HepG2 (cell line): ENCODE data around the gene C5orf34. TPM values are rescaled to one million over a fixed set of nuclear protein-coding genes. Genes with fewer than 3 reads are reported as not detected.

ENCODE experiments used
- ATAC-seq: fragments of 200-7000 bp; cut with Tn5 transposase; 3 replicates; pipeline ENCODE4 v1.9.1; 2020; ENCODE audit warnings: mild to moderate bottlenecking, moderate library complexity
- BruUV-seq: library from RNA; stranded (reverse); fragments of 400-500 nt; replicated peaks from 2 replicates; lab custom pipeline; 2021; lab: Mats Ljungman, UMichigan
- CTCF ChIA-PET: fragments of 300-600 bp; formaldehyde crosslinking; extraction: SDS; loops from one replicate; lab custom pipeline; 2021; ENCODE audit warnings: low total read pairs, inconsistent platforms, low intra/inter-chr PET ratio; lab: Yijun Ruan, JAX
- POLR2A ChIA-PET: fragments of 350-600 bp; sonication (Branson Sonifier 250); formaldehyde crosslinking; loops from one replicate; lab custom pipeline; 2020; ENCODE audit warnings: antibody characterized with exemption, inconsistent platforms; lab: Yijun Ruan, JAX
- DNase-seq: peaks from one replicate; pipeline ENCODE4 v3.0.0-alpha.2; 2015; ENCODE audit warnings: low spot score
- FAIRE-seq: peaks from 3 replicates; lab custom pipeline; 2011; peaks lifted over from hg19 to GRCh38; lab: Jason Lieb, UNC
- H2AFZ ChIP-seq: one replicate; pipeline ENCODE4 v1.6.1; 2011; ENCODE audit warnings: low read length, inconsistent platforms
- H3K27ac ChIP-seq: fragments of 300-600 bp; 3 replicates; pipeline ENCODE4 v1.8.0; 2011; ENCODE audit warnings: mixed run types, mild to moderate bottlenecking, mixed read lengths, low read length, inconsistent platforms; ENCODE audit not compliant: insufficient read depth; ENCODE audit errors: extremely low read length
- H3K27me3 ChIP-seq, 2 experiments: fragments of 200-600 bp in 1 of 2; 2 replicates in 1 of 2; 3 replicates in 1 of 2; pipeline versions ENCODE4 v1.6.0 to v1.8.0; 2011; ENCODE audit warnings: low read length in 2 of 2, mild to moderate bottlenecking in 2 of 2, moderate library complexity in 2 of 2, inconsistent platforms in 1 of 2; ENCODE audit not compliant: insufficient read depth in 2 of 2, control insufficient read depth in 1 of 2
- H3K36me3 ChIP-seq, 2 experiments: fragments of 200-600 bp in 1 of 2; replicated peaks in 1 of 2; 2 replicates in 1 of 2; 3 replicates in 1 of 2; pipeline versions ENCODE4 v1.5.1 to v1.8.0; 2011; ENCODE audit warnings: low read length in 2 of 2, inconsistent platforms in 1 of 2; ENCODE audit not compliant: insufficient read depth in 2 of 2, control insufficient read depth in 1 of 2
- H3K4me1 ChIP-seq: 2 replicates; pipeline ENCODE4 v1.5.1; 2012; ENCODE audit warnings: low read length, inconsistent platforms; ENCODE audit not compliant: insufficient read depth
- H3K4me2 ChIP-seq: 2 replicates; pipeline ENCODE4 v1.6.0; 2011; ENCODE audit warnings: low read depth, low read length, inconsistent platforms
- H3K4me3 ChIP-seq, 3 experiments: fragments of 200-600 bp in 1 of 3; sonication (generic), shearing (Covaris generic) in 1 of 3; replicated peaks in 1 of 3; 2 replicates each; pipeline ENCODE4 v1.5.1; 2011 to 2016; ENCODE audit warnings: low read length in 3 of 3, inconsistent platforms in 2 of 3, low read depth in 2 of 3, mild to moderate bottlenecking in 2 of 3, control low read depth in 1 of 3, mixed read lengths in 1 of 3; ENCODE audit not compliant: insufficient read depth in 1 of 3
- H3K79me2 ChIP-seq: one replicate; pipeline ENCODE4 v1.6.1; 2011; ENCODE audit warnings: low read length, inconsistent platforms; ENCODE audit not compliant: insufficient read depth
- H3K9ac ChIP-seq: 2 replicates; pipeline ENCODE4 v1.6.0; 2011; ENCODE audit warnings: mild to moderate bottlenecking, low read depth, low read length, inconsistent platforms; ENCODE audit not compliant: insufficient read depth
- H3K9me3 ChIP-seq: 2 replicates; pipeline ENCODE4 v1.5.1; 2012; ENCODE audit warnings: mild to moderate bottlenecking, low read length
- H4K20me1 ChIP-seq: 2 replicates; pipeline ENCODE4 v1.6.0; 2011; ENCODE audit warnings: inconsistent platforms, mild to moderate bottlenecking, low read length, moderate library complexity; ENCODE audit not compliant: insufficient read depth
- CEBPG ChIP-seq: IDR thresholded peaks from 2 replicates; pipeline ENCODE4 v1.6.1; 2016
- MAF1 ChIP-seq: sonication (generic); formaldehyde crosslinking; IDR thresholded peaks from 2 replicates; pipeline ENCODE4 v1.5.0; 2020; ENCODE audit warnings: missing genetic modification reagents, borderline replicate concordance
- NONO ChIP-seq, 2 experiments: fragments of 450-650 bp in 1 of 2; sonication (generic) in 1 of 2; formaldehyde crosslinking in 1 of 2; IDR thresholded peaks in 1 of 2; conservative IDR thresholded peaks in 1 of 2; 2 replicates each; pipeline versions ENCODE4 v1.6.1 to v1.8.0; 2017 to 2022; ENCODE audit warnings: mild to moderate bottlenecking in 1 of 2, missing genetic modification reagents in 1 of 2, moderate library complexity in 1 of 2
- YY1 ChIP-seq: IDR thresholded peaks from 2 replicates; pipeline ENCODE4 v1.6.1; 2011; ENCODE audit warnings: low read length, low read depth, moderate library complexity, mild to moderate bottlenecking; ENCODE audit not compliant: insufficient read depth, insufficient replicate concordance
- ZNF644 ChIP-seq: IDR thresholded peaks from 2 replicates; pipeline ENCODE4 v1.6.1; 2016; ENCODE audit warnings: low read depth
- ZNF772 ChIP-seq: sonication (generic); formaldehyde crosslinking; IDR thresholded peaks from 2 replicates; pipeline ENCODE4 v1.5.0; 2020; ENCODE audit warnings: mild to moderate bottlenecking, missing genetic modification reagents
- WGBS: methylation state at CpG from one replicate; pipeline ENCODE4 v1.1.6; 2017; ENCODE audit warnings: low lambda C conversion rate; 5-methylcytosine and 5-hydroxymethylcytosine counted together
- in situ Hi-C: cut with HindIII; loops from 2 replicates; pipeline ENCODE4 v1.10.0; 2017; ENCODE audit warnings: low pct_unique_long_range_greater_than_20kb; ENCODE audit not compliant: extremely low pct_ligation_motif_present
- intact Hi-C: fragments of 100-400 bp; cut with micrococcal nuclease; formaldehyde crosslinking; loops from one replicate; pipeline ENCODE4 v1.10.0; 2022; ENCODE audit not compliant: unreplicated experiment
- polyA plus RNA-seq, 8 experiments: library from polyadenylated mRNA; depleted of rRNA in 3 of 8; stranded (reverse) in 7 of 8; unstranded in 1 of 8; fragments of >200 nt; fragmentation: Illumina TruSeq in 4 of 8; extraction: Trizol in 4 of 8; gene quantifications; 2 replicates each; pipeline versions ENCODE4 v1.2.1 to v1.2.3, GENCODE V29; 2011 to 2016; ENCODE audit warnings: low read depth in 4 of 8, missing spikeins in 1 of 8, mixed read lengths in 1 of 8; ENCODE audit not compliant: insufficient read depth in 1 of 8
- total RNA-seq, 5 experiments: library from RNA; depleted of rRNA; stranded (reverse); fragments of >200 nt; fragmentation: Illumina TruSeq; extraction: Trizol; gene quantifications; 2 replicates each; pipeline ENCODE4 v1.2.3, GENCODE V29; 2016; ENCODE audit warnings: low read depth in 1 of 5
- TF ChIP-seq, protein P1 (sequence below), 2 experiments: fragments of 450-650 bp in 1 of 2; sonication (generic) in 1 of 2; formaldehyde crosslinking in 1 of 2; IDR thresholded peaks; 2 replicates each; pipeline versions ENCODE4 v1.6.1 to v1.8.0; 2016 to 2022; ENCODE audit warnings: antibody characterized with exemption in 1 of 2, mild to moderate bottlenecking in 1 of 2, missing genetic modification reagents in 1 of 2

Gene C5orf34
- total and polyA plus RNA-seq, 2 of the 13 experiments (the other 11 are each of a cell fraction or from before 2014, with no cell fraction given) = 3.2 to 6.4 TPM

- peak; percentile 65; the same call in 1 of the 2 replicates for TF ChIP-seq ZNF644
- peak; percentile 47 for TF ChIP-seq YY1
- TF ChIP-seq MAF1 (CRISPR knock-in tag) = no peak
- H3K4me1 ChIP-seq = peaks cover 35% of the 10 kb centered on the region
- peak overlapping the region; percentile 83 for H3K27ac ChIP-seq
- ChIA-PET CTCF (no interaction called here), POLR2A (interaction anchor here (1.0 to 2.2 kb wide), 9 partner anchors 9 to 394 kb away, joined by 3 to 52 read pairs (median 5); partner anchors contain the start of genes HMGCS1, NNT, TMEM267 and ZNF131)
- ATAC-seq = no peak
- no peak for FAIRE-seq
- peaks cover 21% of the 10 kb centered on the region for H3K79me2 ChIP-seq
- BruUV-seq = no TSS peak
- no peaks in the 10 kb centered on the region for H3K36me3 ChIP-seq
- H2AFZ ChIP-seq = peak overlapping the region; percentile 89
- H3K9me3 ChIP-seq = no peaks in the 10 kb centered on the region
- no peaks in the 10 kb centered on the region for H4K20me1 ChIP-seq
- H3K4me2 ChIP-seq = peak overlapping the region; percentile 68
- H3K4me3 ChIP-seq = peak overlapping the region; percentile 74 to 92 (median 82)
- H3K9ac ChIP-seq = peak overlapping the region; percentile 69
- in situ Hi-C loops = no loop called here
- no peak for DNase-seq
- H3K27me3 ChIP-seq = no peaks in the 10 kb centered on the region
- intact Hi-C loops = loop anchor here (2.0 kb wide), 1 partner anchor 33 kb away; the partner anchor contains the start of gene TMEM267
- 21% methylated on average over 1 of the region's 1 CpG for WGBS
These were observed 715 bp upstream of the C5orf34 start for GRCh38 chr5:43515678-43516048.

GRCh38 chr5:43514471-43514815 lies 505 bp downstream of the C5orf34 start:
- intact Hi-C loops = loop anchor here (2.0 kb wide), 1 partner anchor 32 kb away; the partner anchor contains the start of gene TMEM267

More at GRCh38 chr5:43514471-43514815, 505 bp downstream of the C5orf34 start:
- POLR2A ChIA-PET = interaction anchor here (0.6 to 2.2 kb wide), 11 partner anchors 10 to 703 kb away, joined by 3 to 52 read pairs (median 5); partner anchors contain the start of genes HMGCS1, SELENOP, TMEM267 and ZNF131
- Histone ChIP-seq H3K27me3 (no peaks in the 10 kb centered on the region), H3K9me3 (no peaks in the 10 kb centered on the region), H2AFZ (peak overlapping the region; percentile 94), H3K79me2 (peaks cover 21% of the 10 kb centered on the region), H3K36me3 (no peaks in the 10 kb centered on the region), H3K9ac (peak overlapping the region; percentile 69), H3K4me1 (peaks cover 32% of the 10 kb centered on the region), H3K4me3 (peak overlapping the region; percentile 74 to 92 (median 82)), H3K4me2 (peak overlapping the region; percentile 68), H4K20me1 (no peaks in the 10 kb centered on the region), H3K27ac (peak overlapping the region; percentile 83)
- DNase-seq (peak; percentile 21), ATAC-seq (peak; percentile 59), FAIRE-seq (no peak)
- CTCF ChIA-PET = no interaction called here
- BruUV-seq = TSS peak; percentile 88
- in situ Hi-C loops = no loop called here
- WGBS = 1% methylated on average over 6 of the region's 6 CpGs
- TF ChIP-seq ZNF772 (CRISPR knock-in tag) = 0 out of 2 replicates have a peak, but pooled peaks have one; percentile 6
- TF ChIP-seq CEBPG (CRISPR knock-in tag) = peak; percentile 3; the same call in 1 of the 2 replicates
- TF ChIP-seq NONO (IDR thresholded peaks at IDR 0.05) = no peak
- TF ChIP-seq NONO (CRISPR knock-in tag; conservative IDR thresholded peaks at IDR 0.05) = 0 out of 2 replicates have a peak, but pooled peaks have one; percentile 9
- TF ChIP-seq, protein P1, sequence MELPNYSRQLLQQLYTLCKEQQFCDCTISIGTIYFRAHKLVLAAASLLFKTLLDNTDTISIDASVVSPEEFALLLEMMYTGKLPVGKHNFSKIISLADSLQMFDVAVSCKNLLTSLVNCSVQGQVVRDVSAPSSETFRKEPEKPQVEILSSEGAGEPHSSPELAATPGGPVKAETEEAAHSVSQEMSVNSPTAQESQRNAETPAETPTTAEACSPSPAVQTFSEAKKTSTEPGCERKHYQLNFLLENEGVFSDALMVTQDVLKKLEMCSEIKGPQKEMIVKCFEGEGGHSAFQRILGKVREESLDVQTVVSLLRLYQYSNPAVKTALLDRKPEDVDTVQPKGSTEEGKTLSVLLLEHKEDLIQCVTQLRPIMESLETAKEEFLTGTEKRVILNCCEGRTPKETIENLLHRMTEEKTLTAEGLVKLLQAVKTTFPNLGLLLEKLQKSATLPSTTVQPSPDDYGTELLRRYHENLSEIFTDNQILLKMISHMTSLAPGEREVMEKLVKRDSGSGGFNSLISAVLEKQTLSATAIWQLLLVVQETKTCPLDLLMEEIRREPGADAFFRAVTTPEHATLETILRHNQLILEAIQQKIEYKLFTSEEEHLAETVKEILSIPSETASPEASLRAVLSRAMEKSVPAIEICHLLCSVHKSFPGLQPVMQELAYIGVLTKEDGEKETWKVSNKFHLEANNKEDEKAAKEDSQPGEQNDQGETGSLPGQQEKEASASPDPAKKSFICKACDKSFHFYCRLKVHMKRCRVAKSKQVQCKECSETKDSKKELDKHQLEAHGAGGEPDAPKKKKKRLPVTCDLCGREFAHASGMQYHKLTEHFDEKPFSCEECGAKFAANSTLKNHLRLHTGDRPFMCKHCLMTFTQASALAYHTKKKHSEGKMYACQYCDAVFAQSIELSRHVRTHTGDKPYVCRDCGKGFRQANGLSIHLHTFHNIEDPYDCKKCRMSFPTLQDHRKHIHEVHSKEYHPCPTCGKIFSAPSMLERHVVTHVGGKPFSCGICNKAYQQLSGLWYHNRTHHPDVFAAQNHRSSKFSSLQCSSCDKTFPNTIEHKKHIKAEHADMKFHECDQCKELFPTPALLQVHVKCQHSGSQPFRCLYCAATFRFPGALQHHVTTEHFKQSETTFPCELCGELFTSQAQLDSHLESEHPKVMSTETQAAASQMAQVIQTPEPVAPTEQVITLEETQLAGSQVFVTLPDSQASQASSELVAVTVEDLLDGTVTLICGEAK (IDR thresholded peaks at IDR 0.05) = no peak
- TF ChIP-seq, protein P1 (CRISPR knock-in tag; IDR thresholded peaks at IDR 0.05) = no peak
